A673 (cell line): ENCODE data around the gene ESRRA.

Experiments used
- CTCF ChIP-seq: fragments of 300-800, 200-600 bp; sonication (generic); conservative IDR thresholded peaks from 2 replicates; pipeline ENCODE4 v1.5.1; 2017; ENCODE audit warnings: low read depth, mild to moderate bottlenecking, antibody characterized with exemption, low read length, moderate library complexity, mixed read lengths
- EZH2 ChIP-seq: fragments of 200-600 bp; sonication (generic); IDR thresholded peaks from 2 replicates; pipeline ENCODE4 v1.6.1; 2017; ENCODE audit warnings: borderline replicate concordance, low read depth, mild to moderate bottlenecking, mixed read lengths, antibody characterized with exemption, low read length; ENCODE audit not compliant: poor library complexity, severe bottlenecking

GRCh38 chr11:64341429-64341828 is 36.1 kb downstream of the ESRRA start:
- TF ChIP-seq EZH2: no peak
- no peak for TF ChIP-seq CTCF
